ENCODE results near the gene DUSP7. TPM values are rescaled to one million over a fixed set of nuclear protein-coding genes. Genes with fewer than 3 reads are reported as not detected.

Gene DUSP7
- total and polyA plus RNA-seq, 2 donors (not counting 3 experiments of a cell fraction or from before 2014, with no cell fraction given), result 29.2 to 37.7 TPM

DNA sequence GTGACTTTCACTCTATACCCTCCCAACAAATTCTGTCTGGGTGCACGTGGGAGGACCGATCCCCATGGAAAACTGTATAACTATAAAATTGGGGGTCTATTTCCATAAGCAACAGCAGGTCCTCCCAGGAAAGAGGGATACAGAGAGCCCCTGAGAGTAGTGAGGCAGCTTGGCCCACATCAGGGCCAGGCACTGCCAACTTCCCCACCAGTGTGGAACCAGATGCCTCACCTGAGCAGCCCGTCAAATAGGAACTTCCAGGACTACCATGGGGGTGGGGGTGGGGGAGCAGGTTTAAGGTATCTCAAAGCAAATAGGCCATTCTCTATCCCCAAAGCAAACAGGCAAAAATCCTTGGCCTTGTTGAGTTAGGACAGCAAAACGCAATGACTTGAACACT is 33.3 kb upstream of the DUSP7 start:
- H3K4me1 ChIP-seq (ENCODE audit: control insufficient read depth, extremely low read depth, insufficient read depth, low read length), result peaks cover 58% of the 10 kb centered on the region
- H3K9me1 ChIP-seq (replicated peaks; ENCODE audit: control insufficient read depth, extremely low read depth, insufficient read depth, low read length), result no peaks in the 10 kb centered on the region
- no TSS peak for BruUV-seq (replicated peaks)
- ChIA-PET CTCF (interaction anchor here (1.4 to 1.7 kb wide), 3 partner anchors 17 to 36 kb away, joined by 3 to 6 read pairs (median 4); no protein-coding TSS in a partner anchor), POLR2A (no interaction called here)
- H3K27me3 ChIP-seq (ENCODE audit: control insufficient read depth in 2 of 2, insufficient read depth in 2 of 2, low read length in 2 of 2), result no peaks in the 10 kb centered on the region
- peak overlapping the region; percentile 77 for H2AFZ ChIP-seq (ENCODE audit: low read depth, low read length)
- H4K20me1 ChIP-seq (replicated peaks; ENCODE audit: control insufficient read depth, extremely low read depth, insufficient read depth, low read length), result no peaks in the 10 kb centered on the region
- TF ChIP-seq CTCF (IDR thresholded peaks at IDR 0.05; ENCODE audit: extremely low read depth in 1 of 2, insufficient read depth in 1 of 2, low read depth in 1 of 2, low read length in 2 of 2) (no peak), FOS (IDR thresholded peaks at IDR 0.05; ENCODE audit: borderline replicate concordance, insufficient read depth, low read length) (no peak), JUN (IDR thresholded peaks at IDR 0.05; ENCODE audit: borderline replicate concordance, insufficient read depth, insufficient read length, low read depth) (no peak), POLR2AphosphoS5 (IDR thresholded peaks at IDR 0.05; ENCODE audit: insufficient read depth, low read depth, low read length) (no peak), GATA2 (IDR thresholded peaks at IDR 0.05; ENCODE audit: insufficient read depth, insufficient read length, low read depth, low read length) (no peak), POLR2A (IDR thresholded peaks at IDR 0.05; ENCODE audit: low read depth, low read length) (no peak), MYC (IDR thresholded peaks at IDR 0.05; ENCODE audit: low read depth, low read length) (no peak), EZH2 (IDR thresholded peaks at IDR 0.05; ENCODE audit: borderline replicate concordance, low read depth, low read length, severe bottlenecking) (no peak)
- TF ChIP-seq, protein P1, sequence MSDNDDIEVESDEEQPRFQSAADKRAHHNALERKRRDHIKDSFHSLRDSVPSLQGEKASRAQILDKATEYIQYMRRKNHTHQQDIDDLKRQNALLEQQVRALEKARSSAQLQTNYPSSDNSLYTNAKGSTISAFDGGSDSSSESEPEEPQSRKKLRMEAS (IDR thresholded peaks at IDR 0.05; ENCODE audit: insufficient read depth, insufficient read length), result no peak
- no peak overlapping the region for H3K4me3 ChIP-seq (replicated peaks in 1 of 3; ENCODE audit: insufficient read depth in 1 of 3, low read depth in 1 of 3, low read length in 3 of 3)
- no peaks in the 10 kb centered on the region for H3K36me3 ChIP-seq (ENCODE audit: control insufficient read depth in 2 of 2, extremely low read depth in 1 of 2, insufficient read depth in 2 of 2, low read length in 2 of 2)
- intact Hi-C loops (cut with micrococcal nuclease) (loop anchor here (1.0 to 2.0 kb wide), 2 partner anchors 31 to 32 kb away; no protein-coding TSS in a partner anchor), dilution Hi-C loops (cut with MboI; ENCODE audit: extremely low pct_ligation_motif_present, low sequenced_read_pairs) (no loop called here)
- FAIRE-seq (no peak), DNase-seq (ENCODE audit: low read depth, low spot score) (no peak)
- H3K9ac ChIP-seq (replicated peaks; ENCODE audit: extremely low read depth, insufficient read depth, low read length), result peak overlapping the region; percentile 71
- no peaks in the 10 kb centered on the region for H3K79me2 ChIP-seq (ENCODE audit: control insufficient read depth, insufficient read depth, low read length)
- H3K9me3 ChIP-seq (replicated peaks; ENCODE audit: control insufficient read depth, insufficient read depth, low read length), result no peaks in the 10 kb centered on the region
- H3K27ac ChIP-seq (ENCODE audit: insufficient read depth, low read depth, low read length), result peak overlapping the region; percentile 96
- H3K4me2 ChIP-seq (ENCODE audit: insufficient read depth, low read length), result peak overlapping the region; percentile 41
